ENCODE measurements around the gene SNTG2. TPM values are rescaled to one million over a fixed set of nuclear protein-coding genes. Genes with fewer than 3 reads are reported as not detected.

Gene SNTG2
- total and polyA plus RNA-seq, 7 donors = 0.26 to 1.7 (median 0.73) TPM; not detected in 2

DNA sequence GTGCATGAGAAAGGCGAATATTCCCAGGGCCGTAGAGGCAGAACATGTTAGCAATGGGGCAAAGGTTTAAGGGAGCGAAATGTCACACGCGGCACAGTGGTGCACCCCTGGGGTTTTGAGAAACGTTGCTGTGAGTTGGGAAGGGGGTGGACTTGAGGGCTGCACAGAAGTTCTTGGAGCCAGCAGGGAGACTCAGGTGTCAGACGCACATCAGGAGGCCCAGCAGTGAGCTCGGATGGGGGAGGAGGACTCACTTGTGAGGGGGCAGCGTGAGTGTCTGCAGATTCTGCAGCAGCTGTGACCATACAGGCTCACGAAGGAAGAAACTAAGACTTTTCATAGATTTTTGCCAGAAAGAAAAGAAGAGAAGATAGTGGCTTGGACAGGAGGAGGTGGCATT lies 218.2 kb downstream of the SNTG2 start:
- ATAC-seq = no peak
- H3K36me3 ChIP-seq (ENCODE audit: insufficient read depth in 1 of 2, low read depth in 1 of 2) = no peaks in the 10 kb centered on the region

DNA sequence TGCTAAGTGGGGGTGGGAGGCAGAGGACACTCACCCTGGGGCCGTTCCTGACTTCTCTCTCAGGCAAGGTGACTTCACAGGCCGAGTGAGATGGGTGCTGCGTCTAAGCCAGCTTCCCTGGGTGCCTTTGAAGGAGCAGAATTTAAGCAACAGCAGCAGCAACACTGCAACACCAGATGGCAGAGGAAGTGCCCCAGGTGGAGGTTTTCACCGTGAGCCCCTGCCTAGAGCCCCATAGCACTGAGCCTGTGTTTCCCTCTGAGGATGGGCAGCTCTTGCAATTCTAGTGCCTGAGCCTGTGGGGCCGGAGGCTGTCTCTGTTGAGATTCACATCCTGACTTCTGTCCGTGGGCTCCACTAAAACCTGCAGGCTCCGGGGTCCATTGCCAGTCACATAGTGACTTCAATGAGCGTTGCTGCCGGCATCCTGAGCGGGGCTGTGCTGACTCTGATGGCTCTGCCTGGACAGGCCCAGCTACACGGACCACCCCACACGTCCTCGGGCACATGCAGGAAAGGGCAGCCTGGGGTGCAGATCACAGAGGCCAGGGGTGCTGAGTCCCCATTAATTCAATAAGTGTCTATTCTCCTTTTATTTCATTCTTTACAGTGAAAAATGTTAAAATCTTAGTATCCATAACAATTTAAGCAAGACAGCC lies 218.8 kb downstream of the SNTG2 start:
- ATAC-seq = no peak

More for the DNA sequence above, 218.2 kb downstream of the SNTG2 start:
- WGBS, 3 donors = 79 to 84% (median 80%) methylated on average over 10 of the region's 10 CpGs
- no peak overlapping the region for H3K4me3 ChIP-seq
- peaks cover 0 to 2% (median 0%) of the 10 kb centered on the region in 3 donors for H3K27me3 ChIP-seq (ENCODE audit: insufficient read depth in 3 of 3, low read length in 2 of 3)
- H3K4me1 ChIP-seq = no peaks in the 10 kb centered on the region
- intact Hi-C loops (cut with DNase I) = no loop called here
- no peaks in the 10 kb centered on the region for H3K9me3 ChIP-seq
- no peak overlapping the region for H3K27ac ChIP-seq
- TF ChIP-seq, protein P1, sequence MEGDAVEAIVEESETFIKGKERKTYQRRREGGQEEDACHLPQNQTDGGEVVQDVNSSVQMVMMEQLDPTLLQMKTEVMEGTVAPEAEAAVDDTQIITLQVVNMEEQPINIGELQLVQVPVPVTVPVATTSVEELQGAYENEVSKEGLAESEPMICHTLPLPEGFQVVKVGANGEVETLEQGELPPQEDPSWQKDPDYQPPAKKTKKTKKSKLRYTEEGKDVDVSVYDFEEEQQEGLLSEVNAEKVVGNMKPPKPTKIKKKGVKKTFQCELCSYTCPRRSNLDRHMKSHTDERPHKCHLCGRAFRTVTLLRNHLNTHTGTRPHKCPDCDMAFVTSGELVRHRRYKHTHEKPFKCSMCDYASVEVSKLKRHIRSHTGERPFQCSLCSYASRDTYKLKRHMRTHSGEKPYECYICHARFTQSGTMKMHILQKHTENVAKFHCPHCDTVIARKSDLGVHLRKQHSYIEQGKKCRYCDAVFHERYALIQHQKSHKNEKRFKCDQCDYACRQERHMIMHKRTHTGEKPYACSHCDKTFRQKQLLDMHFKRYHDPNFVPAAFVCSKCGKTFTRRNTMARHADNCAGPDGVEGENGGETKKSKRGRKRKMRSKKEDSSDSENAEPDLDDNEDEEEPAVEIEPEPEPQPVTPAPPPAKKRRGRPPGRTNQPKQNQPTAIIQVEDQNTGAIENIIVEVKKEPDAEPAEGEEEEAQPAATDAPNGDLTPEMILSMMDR (IDR thresholded peaks at IDR 0.05) = no peak
- no peak for DNase-seq

DNA sequence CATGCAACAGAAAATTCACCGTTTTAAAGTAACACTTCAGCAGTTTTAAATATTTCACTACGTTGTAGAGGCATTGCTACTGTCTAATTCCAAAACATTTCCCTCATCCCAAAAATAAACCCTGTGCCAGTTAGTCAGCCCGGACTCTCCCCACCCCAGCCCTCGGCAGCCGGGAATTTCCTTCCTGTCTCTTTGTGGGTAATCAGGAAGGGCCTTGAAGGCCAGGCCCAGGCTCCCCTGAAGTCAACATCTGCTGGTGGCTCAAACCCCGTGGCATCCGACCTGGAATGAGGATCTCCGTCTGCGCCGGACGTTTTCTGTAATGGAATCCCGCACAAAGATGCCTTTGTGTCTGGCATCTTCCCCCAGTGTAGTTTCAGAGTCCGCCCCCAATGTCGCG lies 219.6 kb downstream of the SNTG2 start:
- no peak overlapping the region for H3K4me3 ChIP-seq
- WGBS, 3 donors = 22 to 27% (median 25%) methylated on average over 15 of the region's 15 CpGs
- TF ChIP-seq, protein P1 (IDR thresholded peaks at IDR 0.05) = no peak
- intact Hi-C loops (cut with DNase I) = no loop called here
- no peaks in the 10 kb centered on the region for H3K4me1 ChIP-seq
- no peak for DNase-seq
- H3K27ac ChIP-seq = no peak overlapping the region
- ATAC-seq = no peak
- peaks cover 0 to 2% (median 0%) of the 10 kb centered on the region in 3 donors for H3K27me3 ChIP-seq (ENCODE audit: insufficient read depth in 3 of 3, low read length in 2 of 3)
- H3K36me3 ChIP-seq (ENCODE audit: insufficient read depth in 1 of 2, low read depth in 1 of 2) = no peaks in the 10 kb centered on the region
- no peaks in the 10 kb centered on the region for H3K9me3 ChIP-seq

More for the DNA sequence above, 218.8 kb downstream of the SNTG2 start:
- DNase-seq = no peak
- H3K4me1 ChIP-seq = no peaks in the 10 kb centered on the region
- no peaks in the 10 kb centered on the region for H3K9me3 ChIP-seq
- H3K36me3 ChIP-seq (ENCODE audit: insufficient read depth in 1 of 2, low read depth in 1 of 2) = no peaks in the 10 kb centered on the region
- TF ChIP-seq, protein P1 (IDR thresholded peaks at IDR 0.05) = no peak
- intact Hi-C loops (cut with DNase I) = no loop called here
- peaks cover 0 to 2% (median 0%) of the 10 kb centered on the region in 3 donors for H3K27me3 ChIP-seq (ENCODE audit: insufficient read depth in 3 of 3, low read length in 2 of 3)
- H3K27ac ChIP-seq = no peak overlapping the region
- no peak overlapping the region for H3K4me3 ChIP-seq
- WGBS, 3 donors = 71 to 83% (median 82%) methylated on average over 13 of the region's 13 CpGs

DNA sequence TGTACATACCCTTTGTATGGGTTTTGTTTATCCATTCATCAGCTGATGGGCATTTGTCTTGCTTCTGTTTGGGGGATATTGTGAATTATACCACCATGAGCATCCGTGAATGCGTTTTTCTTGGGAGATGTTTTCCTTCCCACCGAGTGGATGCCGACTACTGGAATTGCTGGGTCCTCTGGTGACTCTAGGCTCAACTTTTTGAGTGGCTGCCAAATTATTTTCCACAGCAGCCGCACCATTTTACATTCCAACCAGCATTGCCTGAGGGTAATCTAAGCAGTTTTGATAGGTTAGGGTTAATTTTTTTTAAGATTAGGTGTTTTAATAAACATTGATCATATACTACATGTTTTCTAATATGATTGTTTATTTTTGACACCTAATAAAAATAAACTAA lies 220.1 kb downstream of the SNTG2 start:
- Histone ChIP-seq H3K9me3 (no peaks in the 10 kb centered on the region), H3K27ac (no peak overlapping the region), H3K27me3 (ENCODE audit: insufficient read depth in 3 of 3, low read length in 2 of 3) (peaks cover 0 to 2% (median 0%) of the 10 kb centered on the region in 3 donors), H3K4me3 (no peak overlapping the region), H3K36me3 (ENCODE audit: insufficient read depth in 1 of 2, low read depth in 1 of 2) (no peaks in the 10 kb centered on the region), H3K4me1 (no peaks in the 10 kb centered on the region)
- ATAC-seq (no peak), DNase-seq (no peak)
- 23 to 35% (median 26%) methylated on average over 5 of the region's 5 CpGs for WGBS, 3 donors
- TF ChIP-seq, protein P1 (IDR thresholded peaks at IDR 0.05) = no peak
- intact Hi-C loops (cut with DNase I) = no loop called here

DNA sequence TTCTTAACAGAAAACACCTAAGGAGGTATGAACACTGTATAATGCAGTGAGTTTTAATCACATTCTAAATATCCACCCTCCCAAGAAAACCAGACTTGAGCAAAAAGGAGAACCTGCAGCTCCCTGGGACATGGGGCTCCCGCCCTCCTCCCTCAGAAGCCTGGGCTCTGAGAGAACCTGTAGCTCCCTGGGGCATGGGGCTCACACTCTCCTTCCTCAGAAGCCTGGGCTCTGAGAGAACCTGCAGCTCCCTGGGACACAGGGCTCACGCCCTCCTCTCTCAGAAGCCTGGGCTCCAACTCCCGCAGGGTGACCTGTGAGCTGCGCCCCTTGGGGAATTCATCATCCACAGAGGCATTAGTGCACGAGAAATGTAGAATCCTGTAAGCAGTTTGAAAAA lies 222.9 kb downstream of the SNTG2 start:
- Histone ChIP-seq H3K4me1 (no peaks in the 10 kb centered on the region), H3K9me3 (no peaks in the 10 kb centered on the region), H3K4me3 (no peak overlapping the region), H3K27me3 (ENCODE audit: insufficient read depth in 3 of 3, low read length in 2 of 3) (peaks cover 0 to 2% (median 0%) of the 10 kb centered on the region in 3 donors), H3K27ac (no peak overlapping the region), H3K36me3 (ENCODE audit: insufficient read depth in 1 of 2, low read depth in 1 of 2) (no peaks in the 10 kb centered on the region)
- TF ChIP-seq, protein P1 (IDR thresholded peaks at IDR 0.05) = no peak
- no peak for ATAC-seq
- WGBS, 3 donors = 80 to 86% (median 82%) methylated on average over 5 of the region's 5 CpGs
- intact Hi-C loops (cut with DNase I) = no loop called here
- no peak for DNase-seq
